Activated T-cell treated with anti-CD3 and anti-CD28 coated beads for 1 hour (primary cell): ENCODE results near the gene DCTN2.
"Not testable (repeated sequence)": the region's sequence is repeated elsewhere in the genome, so short reads cannot be mapped to it uniquely, and the experiment has no call there.

ENCODE experiments used
- DNase-seq: peaks from one replicate; pipeline ENCODE4 v3.0.0-alpha.2; 2020; ENCODE audit warnings: low read depth

Gene DCTN2

DNA sequence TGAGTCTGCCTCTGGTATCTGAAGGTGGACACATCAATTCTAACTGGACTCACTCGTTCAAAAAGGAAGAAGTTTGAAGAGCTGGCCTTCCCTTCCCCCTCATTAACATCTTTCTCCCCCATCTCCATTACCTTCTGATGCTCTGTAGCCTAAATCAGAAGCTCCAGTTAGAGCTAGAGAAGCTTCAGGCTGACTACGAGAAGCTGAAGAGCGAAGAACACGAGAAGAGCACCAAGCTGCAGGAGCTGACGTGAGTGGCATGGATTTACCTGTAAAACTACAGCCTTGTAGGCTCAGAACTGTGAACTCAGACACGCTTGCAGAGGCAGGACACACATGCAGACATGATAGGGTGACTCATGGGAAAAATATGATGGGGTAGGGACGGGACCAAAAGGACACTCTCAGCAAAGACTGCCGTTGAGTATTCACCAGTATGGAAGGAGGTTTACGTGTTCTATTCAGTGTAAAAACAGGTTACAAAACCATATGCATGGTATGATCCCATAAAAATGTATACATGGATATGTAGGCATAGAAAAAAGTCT is 29.7 kb upstream of the DCTN2 start:
- no peak for DNase-seq

DNA sequence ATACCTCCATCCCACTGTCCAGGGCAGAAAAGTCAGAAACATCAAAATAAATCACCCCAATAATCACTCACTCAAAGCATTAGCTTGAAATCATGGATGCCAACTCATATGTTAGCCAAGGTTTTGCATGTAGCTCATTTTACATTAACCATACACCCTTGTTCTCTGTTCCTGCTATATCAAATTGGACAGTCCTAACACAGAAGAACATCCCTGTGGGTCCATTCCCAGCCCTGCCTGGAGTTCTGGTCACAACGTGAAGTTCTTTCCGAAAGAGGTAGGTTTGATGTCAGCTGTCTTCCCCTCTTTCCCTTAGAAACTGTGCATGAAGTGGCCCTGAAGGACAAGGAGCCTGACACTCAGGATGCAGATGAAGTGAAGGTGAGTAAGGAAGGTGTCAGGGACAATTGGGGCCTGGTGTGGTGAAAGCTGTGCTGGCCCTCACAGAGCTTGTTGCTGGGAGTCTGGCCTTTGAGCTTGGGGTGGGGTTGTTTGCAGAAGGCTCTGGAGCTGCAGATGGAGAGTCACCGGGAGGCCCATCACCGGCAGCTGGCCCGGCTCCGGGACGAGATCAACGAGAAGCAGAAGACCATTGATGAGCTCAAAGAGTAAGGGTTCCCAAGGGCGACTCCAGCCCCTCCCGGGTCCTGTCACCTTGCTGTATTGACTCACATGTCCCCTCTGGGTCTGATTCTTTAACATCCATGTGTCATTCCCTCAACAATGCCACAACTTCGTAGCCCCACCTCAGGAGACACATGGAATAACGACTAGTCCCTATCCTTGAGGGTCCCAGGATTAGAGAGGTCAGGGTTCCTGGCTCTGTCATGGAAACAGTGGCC is 29.0 kb upstream of the DCTN2 start:
- no peak for DNase-seq

DNA sequence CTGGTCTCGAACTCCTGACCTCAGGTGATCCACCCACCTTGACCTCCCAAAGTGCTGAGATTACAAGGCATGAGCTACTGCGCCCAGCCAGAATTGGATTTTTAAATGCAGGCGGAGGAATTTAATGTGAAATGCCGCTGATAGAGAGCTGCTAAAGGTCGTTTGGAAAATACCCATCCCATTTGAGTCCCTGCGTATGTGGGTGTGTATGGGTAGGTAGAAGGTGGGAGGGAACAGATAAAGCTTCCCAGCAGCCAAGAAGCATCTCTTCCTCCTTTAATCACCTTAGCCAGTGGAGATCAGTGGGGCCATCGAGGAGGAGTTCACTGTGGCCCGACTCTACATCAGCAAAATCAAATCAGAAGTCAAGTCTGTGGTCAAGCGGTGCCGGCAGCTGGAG is 27.8 kb upstream of the DCTN2 start:
- no peak for DNase-seq

DNA sequence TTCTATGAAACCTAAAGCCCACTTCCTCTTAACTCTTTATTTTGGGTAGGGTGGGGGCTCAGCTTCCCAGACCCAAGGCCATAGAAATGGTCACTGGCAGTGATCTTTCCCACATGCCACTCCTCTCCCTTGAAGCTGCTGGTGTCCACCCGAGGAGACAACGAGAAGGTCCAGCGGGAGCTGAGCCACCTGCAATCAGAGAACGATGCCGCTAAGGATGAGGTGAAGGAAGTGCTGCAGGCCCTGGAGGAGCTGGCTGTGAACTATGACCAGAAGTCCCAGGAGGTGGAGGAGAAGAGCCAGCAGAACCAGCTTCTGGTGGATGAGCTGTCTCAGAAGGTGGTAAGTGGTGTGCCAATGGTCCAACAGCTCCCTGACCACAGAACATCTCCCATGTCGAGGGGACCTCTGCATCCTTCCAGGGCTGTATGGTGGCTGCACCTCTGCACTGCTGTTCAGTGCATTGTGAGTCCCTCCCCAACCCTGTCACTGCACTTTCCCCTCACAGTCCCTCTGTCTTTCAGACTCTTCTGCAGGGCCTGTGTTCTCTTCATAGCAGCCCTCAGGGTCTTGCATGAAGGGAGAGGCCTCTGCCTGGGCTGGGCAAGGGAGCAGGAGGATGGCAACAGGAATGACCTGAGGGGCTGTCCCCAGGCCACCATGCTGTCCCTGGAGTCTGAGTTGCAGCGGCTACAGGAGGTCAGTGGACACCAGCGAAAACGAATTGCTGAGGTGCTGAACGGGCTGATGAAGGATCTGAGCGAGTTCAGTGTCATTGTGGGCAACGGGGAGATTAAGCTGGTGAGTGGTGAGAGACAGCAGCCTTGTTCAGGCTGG is 25.2 kb upstream of the DCTN2 start:
- no peak for DNase-seq

DNA sequence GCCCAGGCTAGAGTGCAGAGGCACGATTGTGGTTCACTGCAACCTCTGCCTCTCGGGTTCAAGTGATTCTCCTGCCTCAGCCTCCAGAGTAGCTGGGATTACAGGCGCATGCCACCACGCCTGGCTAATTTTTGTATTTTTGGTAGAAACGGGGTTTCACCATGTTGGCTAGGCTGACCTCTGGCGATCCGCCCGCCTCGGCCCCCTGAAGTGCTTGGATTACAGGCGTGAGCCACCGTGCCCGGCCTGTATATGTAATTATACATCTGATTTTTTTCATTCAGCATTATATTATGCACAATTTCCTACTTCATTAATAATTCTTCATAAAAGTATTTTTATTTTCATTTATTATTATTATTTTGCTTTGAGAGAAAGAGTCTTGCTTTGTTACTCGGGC is 23.4 kb upstream of the DCTN2 start:
- DNase-seq, result not testable (repeated sequence)

DNA sequence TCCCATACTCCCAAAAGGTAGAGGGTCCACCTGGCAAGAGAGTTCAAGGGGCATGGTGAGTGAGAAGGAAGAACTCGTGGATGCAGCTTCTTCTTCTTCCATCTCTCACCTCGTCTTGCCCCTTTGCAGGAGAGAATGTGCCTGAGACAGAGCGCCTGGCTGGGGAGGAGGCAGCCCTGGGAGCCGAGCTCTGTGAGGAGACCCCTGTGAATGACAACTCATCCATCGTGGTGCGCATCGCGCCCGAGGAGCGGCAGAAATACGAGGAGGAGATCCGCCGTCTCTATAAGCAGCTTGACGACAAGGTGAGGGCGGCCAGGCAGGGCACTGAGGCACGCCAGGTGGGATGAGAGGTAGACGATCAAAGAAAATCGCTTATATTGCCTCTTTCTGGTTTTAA is 22.9 kb upstream of the DCTN2 start:
- no peak for DNase-seq

DNA sequence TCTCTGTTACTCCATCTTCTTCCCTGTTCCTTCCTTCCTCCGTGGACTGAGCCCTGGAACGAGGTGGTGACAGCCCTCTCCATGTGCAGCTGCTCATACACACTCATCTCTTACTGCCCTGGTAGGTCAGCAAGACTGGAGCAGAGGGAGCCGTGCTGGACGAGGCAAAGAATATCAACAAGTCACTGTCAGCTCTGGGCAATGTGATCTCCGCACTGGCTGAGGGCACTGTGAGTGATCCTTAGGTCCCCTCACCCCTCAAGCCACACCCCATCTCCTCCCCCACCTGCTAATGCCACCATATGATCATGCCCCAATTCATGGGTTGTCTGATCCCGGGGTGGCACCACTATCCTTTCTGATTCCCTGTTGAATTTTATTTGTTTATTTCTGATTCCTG is 21.8 kb upstream of the DCTN2 start:
- no peak for DNase-seq

DNA sequence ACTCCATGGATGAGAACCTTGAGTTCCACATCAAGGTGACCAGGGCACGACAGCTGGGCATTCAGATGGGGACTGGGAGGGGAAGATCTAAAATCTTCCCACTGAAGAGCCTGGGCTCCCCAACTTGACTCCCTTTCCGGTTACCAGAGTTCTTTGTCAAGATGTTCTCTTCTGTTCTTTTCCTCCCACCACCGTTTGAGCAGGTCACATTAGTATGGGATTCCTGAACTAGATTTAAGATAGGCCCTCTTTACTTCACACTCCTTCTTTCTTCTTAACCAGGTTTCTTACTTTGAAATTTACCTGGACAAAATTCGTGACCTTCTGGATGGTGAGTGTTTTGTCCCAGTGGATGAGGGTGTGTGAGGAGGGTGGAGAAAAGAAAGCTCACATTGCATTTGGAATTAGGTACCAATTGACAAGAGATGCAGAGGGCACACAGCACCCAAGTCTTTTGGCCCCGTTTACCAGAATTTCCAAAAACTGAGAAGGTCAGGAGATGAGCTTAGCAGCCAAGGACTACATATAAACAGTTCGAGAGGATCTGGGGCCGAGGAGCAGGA is 17.3 kb upstream of the DCTN2 start:
- no peak for DNase-seq

DNA sequence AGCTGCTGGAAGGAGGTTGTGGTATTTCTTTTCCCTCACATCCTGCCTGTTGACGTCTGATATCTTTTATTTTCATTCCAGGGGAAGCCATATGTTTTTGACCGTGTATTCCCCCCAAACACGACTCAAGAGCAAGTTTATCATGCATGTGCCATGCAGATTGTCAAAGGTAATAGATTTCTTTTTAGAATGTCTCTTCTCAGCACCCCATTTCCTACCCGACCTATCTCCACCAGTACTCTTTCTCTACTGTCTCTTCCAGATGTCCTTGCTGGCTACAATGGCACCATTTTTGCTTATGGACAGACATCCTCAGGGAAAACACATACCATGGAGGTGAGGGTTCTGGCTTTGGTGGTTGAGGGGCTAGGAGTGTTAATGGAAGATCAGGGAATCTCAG is 16.4 kb upstream of the DCTN2 start:
- no peak for DNase-seq

DNA sequence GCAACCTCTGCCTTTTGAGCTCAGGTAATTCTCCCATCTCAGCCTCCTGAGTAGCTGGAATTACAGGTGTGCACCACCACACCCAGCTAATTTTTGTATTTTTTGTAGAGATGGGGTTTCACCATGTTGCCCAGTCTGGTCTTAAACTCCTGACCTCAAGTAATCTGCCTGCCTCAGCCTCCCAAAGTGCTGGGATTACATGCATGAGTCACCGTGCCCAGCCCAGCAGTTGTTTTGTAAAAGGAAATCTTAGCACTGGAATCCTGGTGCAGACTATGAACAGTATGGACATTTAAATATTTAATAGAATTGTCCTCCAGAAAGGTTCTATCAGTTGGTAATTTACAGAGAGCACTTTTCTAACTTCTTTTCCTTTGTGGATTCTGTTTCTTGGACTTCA is 14.1 kb upstream of the DCTN2 start:
- DNase-seq, result not testable (repeated sequence)

DNA sequence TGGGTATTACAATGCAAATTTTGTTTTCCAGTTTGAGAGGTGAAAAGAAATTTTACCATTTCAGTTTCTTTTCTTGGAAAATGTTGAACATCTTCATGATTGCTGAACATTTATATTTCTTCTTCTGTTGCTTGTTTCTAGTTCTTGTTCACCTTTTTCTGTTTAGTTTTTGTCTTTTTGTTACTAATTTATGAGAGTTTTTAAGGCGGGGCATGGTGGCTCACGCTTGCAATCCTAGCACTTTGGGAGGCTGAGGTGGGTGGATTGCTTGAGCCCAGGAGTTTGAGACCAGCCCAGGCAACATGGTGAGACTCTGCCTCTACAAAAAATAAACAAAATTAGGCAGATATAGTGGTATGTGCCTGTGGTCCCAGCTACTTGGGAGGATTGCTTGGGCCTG is 13.5 kb upstream of the DCTN2 start:
- no peak for DNase-seq

DNA sequence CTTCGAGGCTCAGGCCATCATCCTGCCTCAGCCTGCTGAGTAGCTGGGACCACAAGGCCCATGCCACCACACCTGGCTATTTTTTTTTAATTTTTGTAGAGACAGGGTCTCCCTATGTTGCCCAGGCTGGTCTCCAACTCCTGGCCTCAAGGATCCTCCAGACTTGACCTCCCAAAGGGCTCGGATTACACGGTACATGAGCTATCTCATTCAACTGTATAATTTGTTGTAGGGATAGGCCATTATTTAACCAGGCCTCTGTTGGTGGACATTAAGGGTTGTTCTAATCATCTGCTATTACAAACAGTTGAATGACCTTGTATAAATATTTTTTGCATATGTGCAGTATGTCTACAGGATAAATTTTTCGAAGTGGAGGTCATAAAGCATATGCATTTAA is 11.9 kb upstream of the DCTN2 start:
- DNase-seq, result no peak

DNA sequence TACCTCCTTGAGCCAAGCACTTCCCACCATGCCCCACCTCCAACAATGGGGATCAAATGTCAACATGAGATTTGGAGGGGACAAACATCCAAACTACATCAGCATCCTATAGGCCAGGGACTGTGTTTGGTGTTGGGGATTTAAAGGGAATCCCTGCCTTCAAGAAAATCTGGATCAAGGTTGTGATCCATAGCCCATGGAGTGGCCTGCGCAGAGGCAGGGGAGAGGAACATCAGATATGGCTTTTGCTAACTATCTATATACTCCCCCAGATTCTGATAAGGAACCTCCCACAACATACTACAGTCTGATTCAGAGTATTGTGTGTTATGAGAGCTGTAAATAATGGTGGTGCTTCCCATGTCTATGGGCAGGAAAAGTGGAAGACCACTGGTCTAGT is 7.9 kb upstream of the DCTN2 start:
- DNase-seq, result no peak

DNA sequence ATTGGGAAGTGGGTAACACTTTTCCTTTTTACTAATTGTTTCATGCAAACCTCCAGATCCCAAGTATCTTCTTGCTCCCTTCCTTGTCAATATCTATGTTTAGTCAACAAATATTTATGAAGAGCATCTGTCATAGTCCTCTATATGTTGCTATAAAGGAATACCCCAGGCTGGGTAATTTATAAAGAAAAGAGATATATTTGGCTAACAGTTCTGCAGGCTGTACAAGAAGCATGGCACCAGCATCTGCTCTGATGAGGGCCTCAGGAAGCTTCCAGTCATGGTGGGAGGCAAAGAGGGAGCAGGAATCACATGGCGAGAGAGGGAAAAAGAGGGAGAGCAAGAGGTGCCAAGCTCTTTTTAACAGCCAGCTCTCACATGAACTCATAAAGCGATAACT is 7.5 kb upstream of the DCTN2 start:
- DNase-seq, result no peak

DNA sequence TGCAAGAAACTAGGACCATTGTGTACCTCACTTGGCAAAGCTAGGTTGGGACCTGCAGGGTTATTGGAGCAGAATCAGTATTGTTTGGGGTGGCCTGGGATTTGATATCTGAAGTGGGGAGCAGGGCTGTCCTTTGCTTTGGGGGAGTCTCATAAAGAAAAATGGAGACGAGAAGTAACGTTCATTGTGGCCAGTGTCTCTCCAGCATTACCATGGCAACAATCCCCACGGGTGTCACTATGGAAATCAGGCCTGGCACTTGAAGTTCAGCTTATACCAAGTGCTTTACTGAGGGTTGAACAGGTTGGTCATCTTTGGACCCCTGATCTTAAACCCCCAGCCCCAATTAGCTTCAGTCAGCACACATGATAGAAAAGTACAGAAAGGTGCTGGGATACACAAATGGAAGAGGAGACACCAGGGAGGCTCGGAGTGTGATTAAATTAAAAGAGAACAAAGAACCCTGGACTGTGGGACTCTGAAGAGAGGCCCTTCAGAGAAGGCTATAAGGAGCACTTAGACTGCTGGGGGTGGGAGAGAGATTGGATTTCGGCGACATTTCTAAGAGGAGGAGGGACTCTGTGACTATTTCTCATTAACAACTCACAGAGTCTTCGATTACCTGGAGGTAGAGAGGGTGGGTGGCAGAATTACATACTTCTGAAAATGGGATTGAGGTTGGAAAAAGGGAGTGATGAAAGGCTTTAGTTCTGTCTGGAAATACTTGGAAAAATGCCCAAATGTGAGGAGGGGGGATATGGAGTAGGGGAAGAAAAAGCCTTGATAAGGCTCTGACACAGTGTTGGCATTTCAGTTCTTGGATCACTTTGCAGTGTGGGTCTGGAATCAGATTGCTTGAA is 6.6 kb upstream of the DCTN2 start:
- DNase-seq, result no peak

DNA sequence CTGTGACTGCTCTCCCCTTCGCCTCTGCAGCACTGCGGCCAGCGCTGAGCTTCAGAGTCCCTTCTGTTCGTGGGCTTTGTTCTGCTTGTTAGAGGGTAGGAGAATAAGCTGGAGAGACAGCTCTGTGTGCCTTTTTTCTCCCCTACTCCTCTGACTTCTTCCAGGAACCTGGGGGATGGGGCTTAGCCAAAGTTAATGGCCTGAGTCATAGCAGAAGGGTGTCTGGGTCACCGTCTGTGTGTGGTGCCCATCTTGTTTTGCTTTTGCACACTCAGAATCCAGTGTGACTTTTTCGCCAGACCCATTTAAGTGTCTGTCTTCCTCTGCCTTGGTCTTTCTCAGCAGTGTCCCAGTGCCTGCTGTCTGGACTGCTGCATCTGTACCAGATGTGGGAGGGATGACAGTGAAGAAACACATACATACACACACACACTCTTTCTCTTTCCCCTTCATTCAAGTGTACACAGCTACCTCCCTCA is 5.9 kb upstream of the DCTN2 start:
- DNase-seq, result no peak

DNA sequence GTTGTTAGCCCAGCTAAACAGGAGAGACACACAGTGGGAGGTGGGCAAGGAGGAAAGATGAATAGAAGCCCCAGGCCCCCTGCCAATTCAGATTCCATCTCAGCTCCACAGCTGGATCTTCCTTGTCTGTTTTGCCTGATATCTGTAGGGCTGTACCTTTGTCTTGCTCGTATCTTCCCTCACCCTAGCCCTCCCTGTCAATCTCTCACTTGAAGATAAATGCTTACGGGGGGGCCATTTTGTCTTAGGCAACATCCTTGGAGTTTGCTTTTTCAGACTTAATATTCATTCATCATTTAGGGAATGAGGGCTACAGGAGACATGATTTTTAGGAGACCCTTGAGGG is 5.3 kb upstream of the DCTN2 start:
- DNase-seq, result no peak

DNA sequence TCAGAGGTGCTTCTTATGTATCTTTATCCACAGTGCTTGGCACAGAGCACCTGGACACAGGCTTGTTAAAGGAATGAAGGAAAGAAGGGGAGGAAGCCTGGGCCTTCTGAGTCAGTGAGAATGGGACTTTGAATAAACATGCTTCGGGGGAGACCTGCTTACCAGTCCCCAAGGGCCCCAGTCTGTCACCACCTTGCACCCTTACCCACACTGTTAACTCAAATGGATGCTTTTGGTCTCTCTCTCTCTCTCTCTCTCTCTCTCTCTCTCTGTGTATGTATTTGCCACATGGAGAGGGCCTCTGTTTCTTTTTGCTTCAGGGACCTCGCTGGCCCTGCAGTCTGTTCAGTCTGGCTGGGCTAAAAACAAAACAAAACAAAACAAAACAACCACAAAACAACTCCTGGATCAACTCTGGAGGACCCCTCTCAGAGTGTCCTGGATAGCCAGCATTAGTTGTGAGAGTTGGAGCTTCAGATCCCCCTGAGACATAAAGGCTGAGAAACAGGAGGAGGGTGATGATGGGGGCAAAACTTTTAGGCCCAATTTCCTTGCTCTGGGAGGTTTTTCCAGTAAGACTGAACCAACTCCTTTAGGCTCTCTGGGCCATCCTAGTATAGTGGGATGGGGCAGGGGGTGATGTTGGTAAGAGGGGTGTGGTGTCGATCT is 4.8 kb upstream of the DCTN2 start:
- DNase-seq, result no peak

DNA sequence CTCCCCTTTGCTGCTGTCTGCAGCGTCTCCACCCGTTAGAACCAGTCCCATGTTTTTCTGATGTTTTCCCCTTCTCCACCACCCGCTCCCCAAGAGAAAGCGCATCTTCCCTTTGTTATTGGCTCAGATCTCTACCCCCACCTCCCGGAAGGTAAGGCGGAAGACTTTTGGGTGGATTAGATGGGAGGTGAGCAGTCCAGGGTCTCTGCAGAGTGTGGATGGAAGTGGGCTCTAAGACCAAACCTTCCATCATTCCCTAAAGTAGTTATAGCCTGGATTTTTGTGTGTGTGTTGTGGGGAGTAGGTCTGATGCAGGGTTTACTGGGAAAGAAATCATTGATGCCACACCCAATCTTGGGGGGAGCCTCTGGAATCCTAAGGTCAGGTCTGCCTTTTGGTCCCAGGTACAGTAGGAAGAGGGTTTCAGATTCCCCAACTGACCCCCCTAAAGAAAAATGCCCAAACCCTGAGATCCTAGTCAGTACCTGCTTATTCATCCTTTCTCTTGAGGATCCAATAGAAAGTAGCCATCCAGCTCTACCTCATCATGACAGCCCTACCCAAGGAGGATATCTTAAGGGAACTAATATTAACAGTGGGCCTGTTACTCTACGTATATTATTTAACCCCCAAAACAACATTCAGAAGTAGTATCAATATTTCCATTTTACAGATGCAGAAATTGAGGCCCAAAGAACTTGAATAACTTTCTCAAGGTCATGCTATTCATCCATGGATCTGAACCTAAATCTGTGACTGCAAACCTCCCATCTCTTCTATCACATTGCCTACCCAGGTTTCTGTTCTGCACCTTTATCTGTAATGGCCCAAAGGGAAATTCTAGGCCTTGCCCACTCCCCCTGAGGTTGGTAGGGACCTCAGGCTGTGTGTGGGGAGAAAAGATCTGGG is 3.9 kb upstream of the DCTN2 start:
- no peak for DNase-seq
